ENCODE measurements around the gene TEAD3.

- TF ChIP-seq CTCF (IDR thresholded peaks at IDR 0.05; ENCODE audit: insufficient read depth, low read length) (no peak), POLR2AphosphoS5 (IDR thresholded peaks at IDR 0.05; ENCODE audit: low read depth) (no peak), SPI1 (IDR thresholded peaks at IDR 0.05; ENCODE audit: borderline replicate concordance, low read depth) (no peak)
These were observed 57.6 kb downstream of the TEAD3 start for GRCh38 chr6:35439308-35439707.

All from HL-60 (cell line).